ENCODE results near the gene GPX6.
"Not testable (repeated sequence)": the region's sequence is repeated elsewhere in the genome, so short reads cannot be mapped to it uniquely, and the experiment has no call there.

DNA sequence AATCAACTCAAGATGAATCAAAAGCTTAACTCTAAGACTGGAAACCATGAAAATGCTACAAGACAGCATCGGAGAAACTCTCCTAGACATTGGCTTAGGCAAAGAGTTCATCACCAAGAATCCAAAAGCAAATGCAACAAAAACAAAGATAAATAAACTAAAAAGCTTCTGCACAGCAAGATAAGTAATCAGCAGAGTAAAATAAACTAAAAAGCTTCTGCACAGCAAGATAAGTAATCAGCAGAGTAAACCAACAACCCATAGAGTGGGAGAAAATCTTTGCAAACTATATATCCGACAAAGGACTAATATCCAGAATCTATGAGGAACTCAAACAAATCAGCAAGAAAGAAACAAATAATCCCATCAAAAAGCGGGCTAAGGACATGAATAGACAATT, 31.4 kb upstream of the GPX6 start:
- TF ChIP-seq PAWR (CRISPR knock-in tag; IDR thresholded peaks at IDR 0.05; ENCODE audit: borderline replicate concordance); ZNF180 (CRISPR knock-in tag; IDR thresholded peaks at IDR 0.05; ENCODE audit: borderline replicate concordance, low read depth); POLR2AphosphoS5 (IDR thresholded peaks at IDR 0.05; ENCODE audit: low read depth, low read length); ZBTB7A (CRISPR knock-in tag; IDR thresholded peaks at IDR 0.05); TBP (CRISPR knock-in tag; IDR thresholded peaks at IDR 0.05); TCF7L2 (IDR thresholded peaks at IDR 0.05; ENCODE audit: low read depth, low read length); ZNF550 (CRISPR knock-in tag; IDR thresholded peaks at IDR 0.05; ENCODE audit: borderline replicate concordance): not testable (repeated sequence)
- TF ChIP-seq, protein P1, sequence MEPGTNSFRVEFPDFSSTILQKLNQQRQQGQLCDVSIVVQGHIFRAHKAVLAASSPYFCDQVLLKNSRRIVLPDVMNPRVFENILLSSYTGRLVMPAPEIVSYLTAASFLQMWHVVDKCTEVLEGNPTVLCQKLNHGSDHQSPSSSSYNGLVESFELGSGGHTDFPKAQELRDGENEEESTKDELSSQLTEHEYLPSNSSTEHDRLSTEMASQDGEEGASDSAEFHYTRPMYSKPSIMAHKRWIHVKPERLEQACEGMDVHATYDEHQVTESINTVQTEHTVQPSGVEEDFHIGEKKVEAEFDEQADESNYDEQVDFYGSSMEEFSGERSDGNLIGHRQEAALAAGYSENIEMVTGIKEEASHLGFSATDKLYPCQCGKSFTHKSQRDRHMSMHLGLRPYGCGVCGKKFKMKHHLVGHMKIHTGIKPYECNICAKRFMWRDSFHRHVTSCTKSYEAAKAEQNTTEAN (CRISPR knock-in tag; conservative IDR thresholded peaks at IDR 0.05): not testable (repeated sequence)
- TF ChIP-seq, protein P2, sequence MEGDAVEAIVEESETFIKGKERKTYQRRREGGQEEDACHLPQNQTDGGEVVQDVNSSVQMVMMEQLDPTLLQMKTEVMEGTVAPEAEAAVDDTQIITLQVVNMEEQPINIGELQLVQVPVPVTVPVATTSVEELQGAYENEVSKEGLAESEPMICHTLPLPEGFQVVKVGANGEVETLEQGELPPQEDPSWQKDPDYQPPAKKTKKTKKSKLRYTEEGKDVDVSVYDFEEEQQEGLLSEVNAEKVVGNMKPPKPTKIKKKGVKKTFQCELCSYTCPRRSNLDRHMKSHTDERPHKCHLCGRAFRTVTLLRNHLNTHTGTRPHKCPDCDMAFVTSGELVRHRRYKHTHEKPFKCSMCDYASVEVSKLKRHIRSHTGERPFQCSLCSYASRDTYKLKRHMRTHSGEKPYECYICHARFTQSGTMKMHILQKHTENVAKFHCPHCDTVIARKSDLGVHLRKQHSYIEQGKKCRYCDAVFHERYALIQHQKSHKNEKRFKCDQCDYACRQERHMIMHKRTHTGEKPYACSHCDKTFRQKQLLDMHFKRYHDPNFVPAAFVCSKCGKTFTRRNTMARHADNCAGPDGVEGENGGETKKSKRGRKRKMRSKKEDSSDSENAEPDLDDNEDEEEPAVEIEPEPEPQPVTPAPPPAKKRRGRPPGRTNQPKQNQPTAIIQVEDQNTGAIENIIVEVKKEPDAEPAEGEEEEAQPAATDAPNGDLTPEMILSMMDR (CRISPR knock-in tag; IDR thresholded peaks at IDR 0.05): not testable (repeated sequence)
- TF ChIP-seq, protein P3, sequence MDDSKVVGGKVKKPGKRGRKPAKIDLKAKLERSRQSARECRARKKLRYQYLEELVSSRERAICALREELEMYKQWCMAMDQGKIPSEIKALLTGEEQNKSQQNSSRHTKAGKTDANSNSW (CRISPR knock-in tag; IDR thresholded peaks at IDR 0.05; ENCODE audit: borderline replicate concordance): not testable (repeated sequence)
- TF ChIP-seq, protein P4, sequence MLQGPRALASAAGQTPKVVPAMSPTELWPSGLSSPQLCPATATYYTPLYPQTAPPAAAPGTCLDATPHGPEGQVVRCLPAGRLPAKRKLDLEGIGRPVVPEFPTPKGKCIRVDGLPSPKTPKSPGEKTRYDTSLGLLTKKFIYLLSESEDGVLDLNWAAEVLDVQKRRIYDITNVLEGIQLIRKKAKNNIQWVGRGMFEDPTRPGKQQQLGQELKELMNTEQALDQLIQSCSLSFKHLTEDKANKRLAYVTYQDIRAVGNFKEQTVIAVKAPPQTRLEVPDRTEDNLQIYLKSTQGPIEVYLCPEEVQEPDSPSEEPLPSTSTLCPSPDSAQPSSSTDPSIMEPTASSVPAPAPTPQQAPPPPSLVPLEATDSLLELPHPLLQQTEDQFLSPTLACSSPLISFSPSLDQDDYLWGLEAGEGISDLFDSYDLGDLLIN (CRISPR knock-in tag; IDR thresholded peaks at IDR 0.05; ENCODE audit: borderline replicate concordance): not testable (repeated sequence)
